H1 (cell line): ENCODE results near the gene SLC6A8. TPM values are rescaled to one million over a fixed set of nuclear protein-coding genes. Genes with fewer than 3 reads are reported as not detected.

Source experiments
- CTCF ChIA-PET: fragments of 300-600 bp; sonication (Branson Sonifier 250); formaldehyde crosslinking; loops from one replicate; lab custom pipeline; 2021; ENCODE audit not compliant: partially characterized antibody; lab: Charles Lee
- POLR2A ChIA-PET: fragments of 300-600 bp; sonication (Branson Sonifier 250); formaldehyde crosslinking; loops from one replicate; lab custom pipeline; 2021; ENCODE audit warnings: inconsistent platforms; ENCODE audit not compliant: partially characterized antibody; lab: Charles Lee
- DNase-seq, 2 experiments: peaks; one replicate each; pipeline versions ENCODE4 v3.0.0 to v3.0.0-alpha.2; 2010 to 2022; ENCODE audit warnings: low spot score in 2 of 2, low read depth in 1 of 2, mixed read lengths in 1 of 2
- FAIRE-seq: peaks from 2 replicates; lab custom pipeline; 2011; peaks lifted over from hg19 to GRCh38; lab: Jason Lieb, UNC
- H2AFZ ChIP-seq: 2 replicates; pipeline ENCODE4 v1.8.1; 2012; ENCODE audit warnings: low read length, inconsistent platforms
- H2AK5ac ChIP-seq: 2 replicates; pipeline ENCODE4 v1.6.1; 2013; ENCODE audit warnings: low read depth, low read length
- H2BK120ac ChIP-seq: replicated peaks from 2 replicates; pipeline ENCODE3; 2013; ENCODE audit warnings: low read depth, low read length, inconsistent platforms
- H2BK12ac ChIP-seq: 2 replicates; pipeline ENCODE4 v1.6.1; 2013; ENCODE audit warnings: low read depth, low read length
- H2BK15ac ChIP-seq: 2 replicates; pipeline ENCODE4 v1.6.1; 2013; ENCODE audit warnings: low read length
- H2BK20ac ChIP-seq: 2 replicates; pipeline ENCODE4 v1.6.1; 2013; ENCODE audit warnings: low read length
- H2BK5ac ChIP-seq: 2 replicates; pipeline ENCODE4 v1.6.1; 2013; ENCODE audit warnings: low read depth, low read length
- H3K14ac ChIP-seq: 2 replicates; pipeline ENCODE4 v1.6.1; 2013; ENCODE audit warnings: inconsistent platforms; ENCODE audit not compliant: insufficient read length
- H3K18ac ChIP-seq: 2 replicates; pipeline ENCODE4 v1.6.1; 2013; ENCODE audit warnings: low read length; ENCODE audit errors: extremely low read depth
- H3K23ac ChIP-seq: 2 replicates; pipeline ENCODE4 v1.6.1; 2013; ENCODE audit warnings: inconsistent platforms; ENCODE audit not compliant: insufficient read length
- H3K23me2 ChIP-seq: 2 replicates; pipeline ENCODE4 v1.6.1; 2013; ENCODE audit warnings: low read depth, low read length
- H3K27ac ChIP-seq: 2 replicates; pipeline ENCODE4 v1.6.1; 2011; ENCODE audit warnings: low read depth, low read length, inconsistent platforms
- H3K27me3 ChIP-seq, 4 experiments: replicated peaks in 1 of 4; 1 replicate in 1 of 4; 2 replicates in 3 of 4; pipeline versions ENCODE4 v1.6.1 to v1.8.1; 2011 to 2013; ENCODE audit warnings: low read length in 3 of 4, mild to moderate bottlenecking in 3 of 4, inconsistent platforms in 2 of 4, mixed read lengths in 2 of 4, moderate library complexity in 1 of 4; ENCODE audit not compliant: control insufficient read depth in 3 of 4, insufficient read depth in 3 of 4; ENCODE audit errors: extremely low read depth in 1 of 4
- H3K36me3 ChIP-seq, 4 experiments: 2 replicates each; pipeline versions ENCODE4 v1.6.1 to v1.8.1; 2011 to 2013; ENCODE audit warnings: mild to moderate bottlenecking in 4 of 4, low read length in 3 of 4, moderate library complexity in 2 of 4, control low read depth in 1 of 4, inconsistent platforms in 1 of 4; ENCODE audit not compliant: insufficient read depth in 4 of 4, control insufficient read depth in 2 of 4
- H3K4ac ChIP-seq: replicated peaks from 2 replicates; pipeline ENCODE3; 2013; ENCODE audit warnings: low read length, low read depth, mixed read lengths, inconsistent platforms; ENCODE audit not compliant: insufficient read length
- H3K4me1 ChIP-seq, 4 experiments: replicated peaks in 1 of 4; 1 replicate in 1 of 4; 2 replicates in 3 of 4; pipeline versions ENCODE4 v1.6.1 to v1.8.1; 2011 to 2013; ENCODE audit warnings: low read length in 3 of 4, inconsistent platforms in 2 of 4, mixed read lengths in 1 of 4; ENCODE audit not compliant: insufficient read depth in 4 of 4, control insufficient read depth in 3 of 4
- H3K4me2 ChIP-seq, 2 experiments: 2 replicates each; pipeline versions ENCODE4 v1.6.1 to v1.8.1; 2011 to 2013; ENCODE audit warnings: low read depth in 2 of 2, low read length in 2 of 2, control low read depth in 1 of 2, inconsistent platforms in 1 of 2, mild to moderate bottlenecking in 1 of 2; ENCODE audit not compliant: insufficient read depth in 1 of 2
- H3K4me3 ChIP-seq, 4 experiments: fragments of 200-600, 300-600 bp in 1 of 4; sonication (generic), shearing (Covaris generic), sonication (Bioruptor Twin) in 1 of 4; 2 replicates each; pipeline versions ENCODE4 v1.5.1 to v1.8.1; 2011 to 2016; ENCODE audit warnings: low read length in 4 of 4, low read depth in 3 of 4, control low read depth in 2 of 4, inconsistent platforms in 2 of 4, mild to moderate bottlenecking in 2 of 4, mixed read lengths in 1 of 4, moderate library complexity in 1 of 4; ENCODE audit not compliant: insufficient read depth in 2 of 4; ENCODE audit errors: extremely low read depth in 1 of 4
- H3K56ac ChIP-seq: replicated peaks from 2 replicates; pipeline ENCODE3; 2013; ENCODE audit warnings: low read depth, mild to moderate bottlenecking, mixed read lengths, low read length, inconsistent platforms; ENCODE audit not compliant: insufficient read length
- H3K79me1 ChIP-seq: 2 replicates; pipeline ENCODE4 v1.6.1; 2013; ENCODE audit warnings: low read depth, low read length, control low read depth
- H3K79me2 ChIP-seq, 2 experiments: 2 replicates each; pipeline versions ENCODE4 v1.6.1 to v1.8.1; 2012 to 2013; ENCODE audit warnings: low read length in 2 of 2, mild to moderate bottlenecking in 2 of 2, inconsistent platforms in 1 of 2; ENCODE audit not compliant: insufficient read depth in 2 of 2, control insufficient read depth in 1 of 2
- H3K9ac ChIP-seq, 4 experiments: replicated peaks in 1 of 4; 1 replicate in 1 of 4; 2 replicates in 3 of 4; pipeline versions ENCODE4 v1.6.1 to v1.8.1; 2011 to 2013; ENCODE audit warnings: low read depth in 3 of 4, low read length in 3 of 4, control low read depth in 2 of 4, mild to moderate bottlenecking in 2 of 4, moderate library complexity in 2 of 4, inconsistent platforms in 1 of 4; ENCODE audit errors: extremely low read depth in 1 of 4
- H3K9me3 ChIP-seq, 2 experiments: 2 replicates each; pipeline versions ENCODE4 v1.6.1 to v1.8.1; 2012 to 2013; ENCODE audit warnings: mild to moderate bottlenecking in 2 of 2, moderate library complexity in 2 of 2, control low read depth in 1 of 2, inconsistent platforms in 1 of 2, low read depth in 1 of 2, low read length in 1 of 2, mixed read lengths in 1 of 2; ENCODE audit not compliant: insufficient read depth in 2 of 2
- H4K20me1 ChIP-seq, 2 experiments: replicated peaks in 1 of 2; 2 replicates each; pipeline versions ENCODE3 to v1.8.1; 2011 to 2013; ENCODE audit warnings: inconsistent platforms in 2 of 2, low read length in 2 of 2, mild to moderate bottlenecking in 1 of 2; ENCODE audit not compliant: insufficient read depth in 2 of 2, control insufficient read depth in 1 of 2
- H4K5ac ChIP-seq: 2 replicates; pipeline ENCODE4 v1.6.1; 2013; ENCODE audit warnings: low read length, low read depth, mixed read lengths, inconsistent platforms; ENCODE audit not compliant: insufficient read length
- H4K8ac ChIP-seq: 2 replicates; pipeline ENCODE4 v1.8.0; 2013; ENCODE audit warnings: mild to moderate bottlenecking, moderate library complexity, low read length, inconsistent platforms; ENCODE audit not compliant: insufficient read depth; ENCODE audit errors: extremely low read depth
- H4K91ac ChIP-seq: replicated peaks from 2 replicates; pipeline ENCODE3; 2013; ENCODE audit warnings: low read length, mixed read lengths, inconsistent platforms; ENCODE audit not compliant: insufficient read length
- BACH1 ChIP-seq: IDR thresholded peaks from 2 replicates; pipeline ENCODE4 v1.6.1; 2012; ENCODE audit warnings: low read length, improper control_type of control experiment
- EGR1 ChIP-seq: IDR thresholded peaks from 2 replicates; pipeline ENCODE4 v1.6.1; 2011; ENCODE audit warnings: low read depth, low read length, borderline replicate concordance
- JUND ChIP-seq: IDR thresholded peaks from 2 replicates; pipeline ENCODE4 v1.6.1; 2011; ENCODE audit warnings: mild to moderate bottlenecking, improper control_type of control experiment, low read length
- WGBS, 2 experiments: shearing (Covaris generic) in 1 of 2; methylation state at CpG; one replicate each; pipeline versions ENCODE4 v1.1.6 to v1.1.7; 2013 to 2015; ENCODE audit warnings: low lambda C conversion rate in 2 of 2, mixed read lengths in 2 of 2, inconsistent platforms in 1 of 2, low coverage in 1 of 2, missing lambda C conversion rate in 1 of 2; ENCODE audit not compliant: insufficient replicate concordance in 2 of 2, insufficient coverage in 1 of 2, insufficient read length in 1 of 2; ENCODE audit errors: extremely low coverage in 1 of 2, missing lambda C conversion rate in 1 of 2; 5-methylcytosine and 5-hydroxymethylcytosine counted together
- polyA plus RNA-seq, 7 experiments: library from polyadenylated mRNA; depleted of rRNA in 3 of 7; stranded (reverse) in 5 of 7; unstranded in 2 of 7; fragments of >200 nt in 5 of 7; fragments of 200-250 nt in 2 of 7; gene quantifications; 1 replicate in 5 of 7; 2 replicates in 1 of 7; 4 replicates in 1 of 7; pipeline versions ENCODE4 v1.2.1 to v1.2.3, GENCODE V29; 2011 to 2013; ENCODE audit warnings: missing spikeins in 2 of 7, mixed read lengths in 2 of 7
- total RNA-seq: library from RNA; stranded (reverse); fragmentation: NEBNext Ultra II Directional; extraction: Animal tissue kit (Norgen Biotek cat#: 25700); gene quantifications from 2 replicates; pipeline ENCODE4 v1.2.1, GENCODE V29; 2021

The SLC6A8 gene
- total and polyA plus RNA-seq, 2 of the 8 experiments (the other 6 are each of a cell fraction or from before 2014, with no cell fraction given), result 87.7 to 94.7 TPM

GRCh38 chrX:153688071-153688470 is 345 bp downstream of the SLC6A8 start:
- Histone ChIP-seq H3K9me3 (peaks cover 4 to 5% of the 10 kb centered on the region in 2 experiments; a peak in 2 of 4 replicates), H3K27ac (no peak overlapping the region), H3K14ac (no peak overlapping the region), H3K9ac (peak overlapping the region in 1 of 4 experiments; percentile 41; a peak in 1 of 7 replicates), H4K91ac (no peak overlapping the region), H3K23me2 (no peaks in the 10 kb centered on the region), H4K8ac (no peak overlapping the region), H2BK20ac (no peak overlapping the region), H2BK5ac (no peak overlapping the region), H3K23ac (no peak overlapping the region), H3K79me2 (peaks cover 0 to 13% of the 10 kb centered on the region in 2 experiments; a peak in 3 of 4 replicates), H2AK5ac (no peak overlapping the region), H4K5ac (no peak overlapping the region), H3K4ac (no peak overlapping the region), H3K4me1 (peaks cover 0 to 27% (median 11%) of the 10 kb centered on the region in 4 experiments; a peak in 6 of 7 replicates), H3K79me1 (no peaks in the 10 kb centered on the region; the same call in 1 of the 2 replicates), H3K18ac (no peak overlapping the region), H2BK15ac (no peak overlapping the region), H3K56ac (no peak overlapping the region), H3K27me3 (no peaks in the 10 kb centered on the region), H4K20me1 (peaks cover 2 to 3% of the 10 kb centered on the region in 2 experiments), H2BK120ac (no peak overlapping the region), H2BK12ac (no peak overlapping the region), H3K36me3 (peaks cover 0 to 23% (median 0%) of the 10 kb centered on the region in 4 experiments; a peak in 3 of 8 replicates), H3K4me3 (peak overlapping the region in 1 of 4 experiments; percentile 58; a peak in 1 of 8 replicates), H2AFZ (no peak overlapping the region), H3K4me2 (no peak overlapping the region; a peak in 1 of 4 replicates)
- CTCF ChIA-PET, result interaction anchor here (0.9 to 2.1 kb wide), 5 partner anchors 8 to 148 kb away, joined by 3 to 10 read pairs (median 5); no protein-coding TSS in a partner anchor
- POLR2A ChIA-PET, result interaction anchor here (2.1 kb wide), 1 partner anchor 18 kb away, joined by 6 read pairs; no protein-coding TSS in a partner anchor
- no CpG with 5 or more reads among the region's 69 CpGs for WGBS, 2 experiments
- DNase-seq (no peak), FAIRE-seq (no peak)
- TF ChIP-seq EGR1, result no peak
- no peak for TF ChIP-seq BACH1
- no peak for TF ChIP-seq JUND
